Mucosa of stomach (tissue), 1 donor: ENCODE measurements around the gene NCKAP5.

Experiments
- H3K27me3 ChIP-seq: one replicate; pipeline ENCODE4 v1.7.0; 2013; ENCODE audit warnings: mild to moderate bottlenecking, low read length; ENCODE audit not compliant: control insufficient read depth, insufficient read depth
- H3K36me3 ChIP-seq: one replicate; pipeline ENCODE4 v1.7.0; 2013; ENCODE audit warnings: low read length; ENCODE audit not compliant: control insufficient read depth, insufficient read depth
- H3K4me1 ChIP-seq: one replicate; pipeline ENCODE4 v1.7.0; 2013; ENCODE audit warnings: mild to moderate bottlenecking, low read length; ENCODE audit not compliant: control insufficient read depth, insufficient read depth
- H3K4me3 ChIP-seq: one replicate; pipeline ENCODE4 v1.7.0; 2013; ENCODE audit warnings: low read length
- H3K9ac ChIP-seq: one replicate; pipeline ENCODE4 v1.7.0; 2013; ENCODE audit warnings: mild to moderate bottlenecking, low read length, moderate library complexity
- H3K9me3 ChIP-seq: one replicate; pipeline ENCODE4 v1.7.0; 2013; ENCODE audit warnings: mild to moderate bottlenecking, low read length, moderate library complexity; ENCODE audit not compliant: control insufficient read depth
- donor health status: Pancreatic carcinoma.

Gene NCKAP5

DNA sequence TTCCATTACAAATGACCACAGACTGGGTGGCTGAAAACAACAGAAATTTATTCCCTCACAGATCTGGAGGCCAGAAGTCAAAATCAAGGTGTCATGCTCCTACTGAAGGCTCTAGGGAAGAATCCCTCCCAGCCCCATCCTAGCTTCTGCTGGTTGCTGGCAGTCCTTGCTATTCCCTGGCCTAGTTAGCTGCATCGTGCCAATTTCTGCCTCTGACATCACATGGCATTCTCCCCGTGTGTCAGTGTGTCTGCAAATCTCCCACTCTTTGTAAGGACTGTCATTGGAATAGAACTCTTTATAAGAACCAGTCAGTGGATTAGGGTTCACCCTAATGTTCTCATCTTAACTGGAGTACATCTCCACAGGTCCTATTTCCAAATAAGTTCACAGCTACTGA is 30.5 kb upstream of the NCKAP5 start:
- Histone ChIP-seq H3K4me1 (peaks cover 11% of the 10 kb centered on the region), H3K36me3 (no peaks in the 10 kb centered on the region), H3K9me3 (no peaks in the 10 kb centered on the region), H3K4me3 (no peak overlapping the region), H3K27me3 (no peaks in the 10 kb centered on the region), H3K9ac (no peak overlapping the region)

DNA sequence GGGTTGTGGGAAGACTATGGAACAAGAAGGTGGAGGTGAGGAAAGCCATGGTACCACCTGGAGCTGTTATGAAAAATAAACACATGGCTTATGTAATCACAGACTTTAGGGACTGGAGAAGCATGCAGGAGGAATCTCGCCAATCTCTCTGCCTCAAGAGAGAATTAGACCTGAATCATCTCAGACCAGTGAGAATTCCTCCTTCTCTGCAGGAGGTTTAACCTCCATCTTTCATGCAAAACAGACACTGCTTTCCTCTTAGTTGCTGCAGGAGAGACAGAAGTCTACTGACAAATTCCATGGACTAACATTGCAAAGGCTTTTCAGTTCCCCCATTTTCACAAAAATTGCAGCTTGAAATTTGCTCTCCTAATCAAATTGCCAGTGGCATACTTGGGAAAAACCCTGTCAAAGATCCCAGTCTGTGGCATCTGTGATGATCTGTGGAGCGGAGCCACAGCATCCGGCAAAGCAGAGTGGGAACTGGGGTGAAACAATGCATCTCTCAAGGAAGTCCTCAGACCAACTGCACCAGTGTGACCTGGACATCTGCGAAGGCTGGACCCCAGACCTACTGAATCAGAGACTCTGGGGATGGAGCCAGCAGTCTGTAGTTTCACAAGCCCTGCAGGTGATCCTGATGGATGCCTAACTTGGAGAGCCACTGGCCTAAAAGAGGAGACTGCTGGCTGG is 28.6 kb upstream of the NCKAP5 start:
- Histone ChIP-seq H3K9me3 (no peaks in the 10 kb centered on the region), H3K4me3 (no peak overlapping the region), H3K4me1 (no peaks in the 10 kb centered on the region), H3K9ac (no peak overlapping the region), H3K36me3 (no peaks in the 10 kb centered on the region), H3K27me3 (no peaks in the 10 kb centered on the region)

DNA sequence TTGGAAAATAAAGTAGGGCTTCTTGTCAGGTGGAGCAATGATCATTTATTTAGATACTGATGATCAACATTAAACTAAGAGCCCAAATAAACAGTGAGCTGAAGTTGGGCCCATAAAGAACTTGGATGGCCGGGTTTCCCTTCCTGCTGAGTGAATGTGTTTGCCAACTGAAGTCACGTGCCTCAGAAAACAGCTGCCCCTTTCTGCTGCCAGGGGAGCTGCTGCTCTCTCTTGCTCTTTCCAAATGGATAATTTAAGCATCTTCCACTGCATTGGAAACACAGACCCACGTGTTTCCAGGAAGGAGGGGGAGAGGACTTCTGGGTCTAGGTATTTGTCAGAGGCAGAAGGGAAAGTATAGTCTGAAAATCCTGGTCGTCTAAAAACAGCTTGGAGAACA is 22.9 kb upstream of the NCKAP5 start:
- Histone ChIP-seq H3K9me3 (no peaks in the 10 kb centered on the region), H3K27me3 (no peaks in the 10 kb centered on the region), H3K36me3 (no peaks in the 10 kb centered on the region), H3K4me1 (peaks cover 4% of the 10 kb centered on the region), H3K9ac (no peak overlapping the region), H3K4me3 (no peak overlapping the region)

DNA sequence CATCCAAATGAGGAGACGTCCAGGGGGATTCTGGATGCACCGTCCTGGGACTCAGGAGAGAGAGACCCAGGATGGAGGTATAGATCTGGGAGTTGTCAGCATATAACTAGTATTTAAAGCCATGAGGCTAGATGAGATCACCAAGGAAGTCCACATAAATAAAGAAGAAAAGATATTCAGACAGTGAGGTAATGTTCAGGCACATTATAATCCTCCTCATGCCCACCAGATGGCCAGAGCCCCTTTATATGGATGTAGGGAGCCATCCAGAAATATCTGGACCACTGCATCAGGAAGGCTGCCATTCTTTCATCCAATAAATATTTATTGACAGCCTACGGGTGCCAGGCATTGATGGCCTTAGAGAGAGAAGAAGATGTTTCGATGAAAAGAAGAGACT is 21.2 kb upstream of the NCKAP5 start:
- H3K27me3 ChIP-seq, result no peaks in the 10 kb centered on the region
- H3K36me3 ChIP-seq, result no peaks in the 10 kb centered on the region
- H3K9ac ChIP-seq, result no peak overlapping the region
- peaks cover 4% of the 10 kb centered on the region for H3K4me1 ChIP-seq
- no peaks in the 10 kb centered on the region for H3K9me3 ChIP-seq
- H3K4me3 ChIP-seq, result no peak overlapping the region

DNA sequence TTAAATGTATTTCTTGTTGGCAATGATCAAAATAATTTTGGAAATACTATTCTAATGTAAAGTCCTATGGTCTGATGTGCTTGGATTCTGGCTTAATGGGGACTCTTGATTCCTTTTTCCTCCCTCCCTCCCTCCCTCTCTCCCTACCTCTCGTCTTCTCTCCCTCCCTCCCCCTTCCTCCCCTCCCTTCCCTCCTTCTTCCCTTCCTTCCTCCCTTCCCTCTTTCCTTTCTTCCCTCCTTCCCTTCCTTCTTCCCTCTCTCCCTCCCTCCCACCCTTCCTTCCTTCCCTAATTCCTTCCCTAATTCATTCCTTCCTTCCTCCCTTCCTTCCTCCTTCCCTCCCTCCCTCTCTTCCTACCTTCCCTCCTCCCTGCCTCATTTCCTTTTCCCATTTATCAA is 19.9 kb upstream of the NCKAP5 start:
- Histone ChIP-seq H3K9ac (no peak overlapping the region), H3K27me3 (no peaks in the 10 kb centered on the region), H3K4me3 (no peak overlapping the region), H3K4me1 (peaks cover 4% of the 10 kb centered on the region), H3K9me3 (no peaks in the 10 kb centered on the region), H3K36me3 (no peaks in the 10 kb centered on the region)

DNA sequence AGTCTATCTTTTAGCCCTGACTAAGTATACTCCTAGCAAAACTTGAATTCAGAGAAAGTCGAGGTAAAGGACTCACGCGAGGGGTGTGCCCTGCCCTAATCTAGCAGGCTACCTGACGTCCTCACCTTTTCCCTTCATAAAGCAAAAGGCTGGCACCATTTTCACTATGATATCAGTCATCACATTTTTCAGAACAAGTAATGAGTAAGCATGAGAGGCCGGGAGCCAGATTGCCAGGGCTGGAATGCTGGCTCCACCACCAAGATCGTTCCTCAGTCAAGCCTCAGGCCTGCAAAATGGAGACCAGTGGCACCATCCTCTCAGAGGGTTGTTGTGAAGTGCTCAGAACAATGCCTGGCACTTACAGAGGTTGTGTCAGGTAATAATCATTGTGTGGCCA is 18.7 kb upstream of the NCKAP5 start:
- no peak overlapping the region for H3K4me3 ChIP-seq
- no peak overlapping the region for H3K9ac ChIP-seq
- peaks cover 4% of the 10 kb centered on the region for H3K4me1 ChIP-seq
- no peaks in the 10 kb centered on the region for H3K36me3 ChIP-seq
- H3K27me3 ChIP-seq, result no peaks in the 10 kb centered on the region
- H3K9me3 ChIP-seq, result no peaks in the 10 kb centered on the region

DNA sequence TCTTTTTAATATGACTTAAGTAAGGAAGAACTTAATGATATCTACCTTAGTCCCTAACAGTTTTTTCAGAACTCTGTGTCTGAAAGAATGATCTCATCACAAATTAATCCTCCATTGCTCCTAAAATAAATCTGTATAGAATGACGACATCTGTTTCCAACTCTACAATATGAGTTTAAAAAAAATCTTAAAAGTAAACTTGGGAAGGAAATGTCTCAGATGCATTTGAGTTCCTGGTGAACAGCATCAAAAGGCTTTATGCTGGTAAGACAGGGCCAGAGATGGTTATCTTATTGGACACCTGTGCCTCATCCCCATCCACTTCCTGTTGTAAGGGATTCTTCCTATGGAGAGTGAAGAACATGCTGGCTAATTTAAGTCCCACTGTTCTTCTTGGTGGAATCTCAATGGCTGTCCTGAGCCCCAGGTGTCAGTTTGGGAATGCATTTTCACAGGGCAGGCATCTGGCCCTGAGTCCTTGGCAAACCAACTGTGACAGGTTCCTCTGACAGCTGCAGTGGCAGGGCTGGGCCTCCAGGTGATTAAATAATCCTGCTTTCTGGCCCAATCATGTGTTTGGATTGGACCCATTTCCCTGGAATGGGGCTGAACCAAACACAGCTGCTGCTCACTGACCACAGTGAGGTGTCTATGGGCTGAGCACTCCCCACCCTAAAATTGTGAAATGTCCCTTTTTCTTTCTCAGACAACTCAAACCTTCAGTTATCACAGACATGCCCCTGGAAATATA is 12.9 kb upstream of the NCKAP5 start:
- H3K27me3 ChIP-seq, result no peaks in the 10 kb centered on the region
- peaks cover 22% of the 10 kb centered on the region for H3K4me1 ChIP-seq
- H3K4me3 ChIP-seq, result no peak overlapping the region
- no peak overlapping the region for H3K9ac ChIP-seq
- no peaks in the 10 kb centered on the region for H3K36me3 ChIP-seq
- H3K9me3 ChIP-seq, result no peaks in the 10 kb centered on the region

DNA sequence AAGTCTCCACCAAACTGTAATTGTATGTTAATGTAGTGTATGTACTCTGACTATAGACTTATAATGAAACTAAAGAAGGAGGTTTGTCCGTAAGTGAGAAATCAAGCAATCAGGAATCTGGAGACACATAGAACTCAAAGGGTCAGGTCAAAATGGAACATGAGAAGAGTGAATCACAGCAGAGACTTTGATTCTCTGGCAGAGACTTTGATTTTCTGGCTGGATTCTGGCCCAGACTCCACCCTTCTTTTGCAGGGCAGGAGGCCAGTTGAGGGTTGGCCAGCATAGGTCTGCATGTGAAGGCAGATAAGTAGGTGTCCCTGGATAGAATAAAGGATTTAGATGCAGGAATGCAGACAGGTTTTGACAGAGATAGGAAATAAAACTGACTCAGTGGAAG is 11.0 kb upstream of the NCKAP5 start:
- no peak overlapping the region for H3K9ac ChIP-seq
- no peaks in the 10 kb centered on the region for H3K27me3 ChIP-seq
- no peak overlapping the region for H3K4me3 ChIP-seq
- H3K4me1 ChIP-seq, result peaks cover 28% of the 10 kb centered on the region
- H3K9me3 ChIP-seq, result no peaks in the 10 kb centered on the region
- no peaks in the 10 kb centered on the region for H3K36me3 ChIP-seq

DNA sequence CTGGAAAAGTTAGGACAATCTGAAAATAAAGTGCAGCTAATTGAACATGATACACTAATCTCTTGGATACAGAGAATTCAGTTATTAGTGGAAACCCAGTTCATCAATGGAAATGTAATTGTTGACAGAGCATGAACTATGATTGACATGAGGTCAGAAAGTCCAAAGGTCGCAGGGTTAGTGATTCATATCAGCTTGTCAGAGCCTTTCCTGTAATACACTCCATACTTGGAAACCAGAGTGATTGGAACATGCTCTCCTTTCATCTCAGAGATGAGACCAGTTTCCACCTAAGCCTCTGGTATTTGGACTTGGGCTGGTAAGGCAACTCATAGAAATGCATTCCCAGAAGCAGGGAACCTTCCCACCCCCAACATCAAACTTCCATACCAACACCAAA is 8.5 kb upstream of the NCKAP5 start:
- Histone ChIP-seq H3K9ac (no peak overlapping the region), H3K4me3 (no peak overlapping the region), H3K4me1 (peaks cover 28% of the 10 kb centered on the region), H3K27me3 (no peaks in the 10 kb centered on the region), H3K36me3 (no peaks in the 10 kb centered on the region), H3K9me3 (no peaks in the 10 kb centered on the region)

DNA sequence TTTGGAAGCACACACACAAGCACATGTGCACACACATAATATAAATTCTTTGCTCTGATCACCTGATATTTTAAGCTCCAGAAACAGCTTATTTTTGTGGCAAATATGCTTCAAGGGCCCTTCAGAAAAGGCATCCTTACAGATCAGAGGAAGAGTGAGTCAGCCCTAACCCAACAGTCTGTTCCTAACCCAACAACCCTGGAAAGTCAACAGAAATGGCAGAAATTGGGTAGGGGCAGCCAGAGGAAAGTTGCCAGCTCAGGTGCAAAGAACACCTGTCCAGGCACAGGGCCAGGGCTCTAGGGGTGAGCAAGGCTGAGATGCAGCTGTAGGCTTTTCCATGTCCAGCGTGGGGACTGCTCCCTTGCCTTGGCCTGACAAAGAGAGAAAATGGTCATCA is 6.4 kb upstream of the NCKAP5 start:
- Histone ChIP-seq H3K9ac (no peak overlapping the region), H3K9me3 (no peaks in the 10 kb centered on the region), H3K4me1 (peaks cover 28% of the 10 kb centered on the region), H3K27me3 (no peaks in the 10 kb centered on the region), H3K36me3 (no peaks in the 10 kb centered on the region), H3K4me3 (no peak overlapping the region)

DNA sequence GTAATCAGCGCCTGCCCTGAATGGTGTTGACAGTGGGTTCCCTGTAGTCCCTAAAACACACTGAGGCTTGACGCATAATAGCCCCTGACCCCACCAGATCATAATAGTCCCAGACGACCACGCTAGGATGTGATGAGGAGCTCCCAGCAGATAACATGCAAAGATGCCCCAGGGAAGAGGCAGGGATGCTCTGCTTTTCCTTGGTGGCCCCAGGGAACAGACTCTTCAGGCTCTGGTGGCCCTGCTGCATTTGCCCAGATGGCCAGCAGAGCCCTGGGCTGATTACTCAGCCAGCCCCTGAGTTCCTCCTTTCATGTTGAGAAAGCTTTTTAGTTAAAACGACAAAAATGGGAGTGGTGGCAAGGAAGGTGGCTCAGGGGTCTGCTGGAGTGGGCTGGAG is 5.9 kb upstream of the NCKAP5 start:
- Histone ChIP-seq H3K4me1 (peaks cover 25% of the 10 kb centered on the region), H3K36me3 (no peaks in the 10 kb centered on the region), H3K4me3 (no peak overlapping the region), H3K27me3 (no peaks in the 10 kb centered on the region), H3K9me3 (no peaks in the 10 kb centered on the region), H3K9ac (no peak overlapping the region)

DNA sequence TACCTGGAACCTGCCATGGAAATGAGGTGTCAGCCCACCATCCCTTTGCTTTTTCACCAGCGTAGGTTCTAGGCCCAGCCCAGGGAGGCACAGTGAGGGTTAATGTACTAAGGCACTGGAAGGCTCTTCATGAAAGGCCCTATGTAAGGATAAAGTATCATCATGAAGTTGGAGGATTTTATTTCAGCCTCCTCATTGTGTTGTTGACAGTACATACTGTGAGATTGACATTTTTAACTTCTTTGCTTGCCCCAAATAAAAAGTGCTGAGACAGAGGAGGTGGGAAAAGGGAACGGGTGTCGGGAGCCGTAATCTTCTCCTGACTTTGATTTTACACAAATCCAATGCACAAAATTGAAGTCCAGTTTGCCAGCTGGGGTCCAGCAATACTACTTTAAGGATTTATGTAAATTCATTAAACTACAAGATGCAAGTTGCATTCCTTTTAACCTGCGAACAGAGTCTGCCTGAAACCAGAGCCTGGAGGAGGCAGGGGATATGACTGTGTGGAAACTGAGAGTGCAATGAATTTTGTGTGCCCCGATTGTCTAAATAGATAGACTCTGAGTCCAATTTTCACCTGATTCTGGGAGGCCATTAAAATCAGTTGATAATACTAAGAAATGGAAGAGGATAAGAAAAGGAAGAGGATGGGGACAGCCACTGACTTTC is 5.4 kb upstream of the NCKAP5 start:
- Histone ChIP-seq H3K4me1 (peaks cover 24% of the 10 kb centered on the region), H3K9ac (no peak overlapping the region), H3K27me3 (no peaks in the 10 kb centered on the region), H3K9me3 (no peaks in the 10 kb centered on the region), H3K4me3 (no peak overlapping the region), H3K36me3 (no peaks in the 10 kb centered on the region)
